NCI-H1092 treated with DMSO at 0.1 percent for 48 hours (cell line): ENCODE data around the gene TMEM74B.

Source experiments
- DNase-seq: peaks from one replicate; lab custom pipeline; 2025; lab: John Stamatoyannopoulos, UW

The TMEM74B gene

DNA sequence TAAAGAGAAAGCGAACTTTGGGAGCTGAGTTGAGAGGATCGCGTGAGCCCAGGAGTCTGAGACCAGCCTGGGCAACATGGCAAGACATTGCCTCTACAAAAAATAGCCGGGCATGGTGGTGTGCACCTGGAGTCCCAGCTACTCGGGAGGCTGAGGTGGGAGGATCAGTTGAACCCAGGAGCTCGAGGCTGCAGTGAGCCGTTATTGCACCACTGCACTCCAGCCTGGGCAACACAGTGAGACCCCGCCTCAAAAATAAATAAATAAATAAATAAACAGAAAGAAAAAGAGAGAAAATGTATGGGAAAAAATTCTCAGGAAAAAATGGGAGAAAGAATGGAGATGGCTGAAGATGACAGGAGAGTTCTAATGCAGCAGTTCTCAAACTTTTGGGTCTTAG lies 21.0 kb upstream of the TMEM74B start:
- DNase-seq, result no peak

- no peak for DNase-seq
Measured at GRCh38 chr20:1204576-1204975, 19.8 kb upstream of the TMEM74B start.

GRCh38 chr20:1204113-1204512 lies 19.3 kb upstream of the TMEM74B start:
- no peak for DNase-seq

- DNase-seq, result no peak
Measured at GRCh38 chr20:1203630-1204029, 18.8 kb upstream of the TMEM74B start.

DNA sequence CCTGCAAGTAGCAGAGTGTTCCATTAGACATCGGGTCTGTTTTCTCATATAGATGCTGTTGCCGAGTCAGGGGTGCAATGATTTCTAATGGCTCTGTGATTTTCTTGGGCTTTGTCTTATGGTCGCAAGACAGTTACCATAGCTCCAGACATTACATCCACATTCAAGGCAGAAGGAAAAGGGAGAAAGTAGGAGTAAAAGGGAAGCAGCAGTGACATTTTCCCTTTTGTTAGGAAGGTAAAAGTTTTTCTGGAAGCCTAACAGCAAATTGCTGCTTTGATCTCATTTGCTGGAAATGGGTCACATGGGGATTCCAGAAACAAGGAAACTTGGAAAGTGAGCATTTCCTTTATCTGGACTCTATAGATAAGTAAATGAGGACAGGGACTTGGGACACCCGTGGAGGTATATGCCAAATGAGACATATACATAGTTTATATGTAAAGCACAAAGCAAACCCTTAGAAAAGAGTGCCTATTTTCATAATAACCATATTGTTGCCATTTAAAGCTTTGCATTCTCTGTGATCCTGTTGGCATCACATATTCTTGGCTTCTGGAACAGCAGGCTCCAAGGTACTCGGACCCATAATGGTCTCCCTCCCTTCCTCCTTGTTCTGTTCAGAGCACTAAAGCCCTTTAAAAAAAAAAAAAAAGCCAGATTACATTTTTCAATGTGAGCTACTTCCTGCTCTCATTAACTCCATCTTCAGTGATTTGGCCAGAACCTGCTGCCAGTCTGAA lies 18.2 kb upstream of the TMEM74B start, which contains the start of gene C20orf202:
C20orf202 (plus strand) TSS at position 693 of the 743 bp plus-strand sequence. CDS start 132 bp downstream, outside the sequence.
- no peak for DNase-seq

- DNase-seq, result no peak
Measured at GRCh38 chr20:1199964-1200363, 15.2 kb upstream of the TMEM74B start.

GRCh38 chr20:1199212-1199873 lies 14.6 kb upstream of the TMEM74B start:
- DNase-seq, result no peak

- no peak for DNase-seq
Measured at GRCh38 chr20:1198751-1199150, 14.0 kb upstream of the TMEM74B start.

- DNase-seq, result no peak
Measured at GRCh38 chr20:1197801-1198200, 13.0 kb upstream of the TMEM74B start.

GRCh38 chr20:1196634-1197033 lies 11.9 kb upstream of the TMEM74B start:
- DNase-seq, result no peak

GRCh38 chr20:1195226-1195625 lies 10.4 kb upstream of the TMEM74B start:
- no peak for DNase-seq

- no peak for DNase-seq
Measured at GRCh38 chr20:1191299-1191698, 6.5 kb upstream of the TMEM74B start.

DNA sequence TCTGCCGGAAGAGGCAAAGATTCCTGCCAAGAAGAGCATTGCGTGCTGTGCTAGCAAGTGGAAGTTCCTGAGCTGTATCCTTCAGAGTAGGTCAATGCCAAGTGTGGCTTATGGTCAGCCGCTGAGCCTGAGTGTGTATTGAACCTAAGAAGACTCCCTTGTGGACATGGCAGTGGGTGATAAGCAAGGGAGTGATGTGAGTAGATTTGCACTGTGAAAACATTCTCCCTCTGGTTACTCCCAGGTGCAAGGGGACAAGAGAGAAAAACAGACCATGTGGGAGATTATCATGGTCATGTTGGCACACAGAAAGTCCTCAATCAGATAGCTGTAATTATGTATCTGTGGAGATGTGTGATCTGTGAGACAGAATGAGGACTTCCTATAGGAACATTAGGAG lies 6.1 kb upstream of the TMEM74B start:
- DNase-seq, result no peak

- no peak for DNase-seq
Measured at GRCh38 chr20:1189827-1190226, 5.0 kb upstream of the TMEM74B start.

- no peak for DNase-seq
Measured at GRCh38 chr20:1188347-1188746, 3.6 kb upstream of the TMEM74B start.

- no peak for DNase-seq
Measured at GRCh38 chr20:1187605-1188171, 2.9 kb upstream of the TMEM74B start.

GRCh38 chr20:1186367-1186991 lies 1.7 kb upstream of the TMEM74B start:
- DNase-seq, result no peak

- DNase-seq, result no peak
Measured at GRCh38 chr20:1185790-1186334, 1.1 kb upstream of the TMEM74B start.

- DNase-seq, result no peak
Measured at GRCh38 chr20:1185316-1185741, 548 bp upstream of the TMEM74B start.

- DNase-seq, result no peak
Measured at GRCh38 chr20:1184260-1184637, 532 bp downstream of the TMEM74B start.

- no peak for DNase-seq
Measured at GRCh38 chr20:1183153-1183552, 1.6 kb downstream of the TMEM74B start.

- DNase-seq, result no peak
Measured at GRCh38 chr20:1182106-1182505, 2.7 kb downstream of the TMEM74B start.

GRCh38 chr20:1180949-1181348 lies 3.8 kb downstream of the TMEM74B start:
- DNase-seq, result no peak
